ENCODE data around the gene MYADML2.

Gene MYADML2

GRCh38 chr17:81905993-81906392, 41.0 kb downstream of the MYADML2 start:
- Histone ChIP-seq H2AK5ac (ENCODE audit: low read length, severe bottlenecking) (no peak overlapping the region), H3K79me1 (replicated peaks; ENCODE audit: low read length, poor library complexity, severe bottlenecking) (peaks cover 15% of the 10 kb centered on the region), H3K4me2 (ENCODE audit: low read length, poor library complexity, severe bottlenecking) (no peak overlapping the region), H3K4ac (ENCODE audit: low read depth in 1 of 2, low read length in 2 of 2) (no peak overlapping the region), H3K14ac (ENCODE audit: low read length in 2 of 2) (no peak overlapping the region), H3K4me1 (ENCODE audit: control insufficient read depth, insufficient read depth, low read depth, low read length) (peaks cover 29% of the 10 kb centered on the region), H3K27me3 (ENCODE audit: control insufficient read depth in 1 of 2, insufficient read depth in 1 of 2, low read length in 2 of 2) (peaks cover 0 to 8% of the 10 kb centered on the region in 2 experiments), H4K8ac (ENCODE audit: low read length) (no peak overlapping the region), H3K9me3 (ENCODE audit: control insufficient read depth, low read length) (no peaks in the 10 kb centered on the region), H4K91ac (ENCODE audit: low read length) (no peak overlapping the region), H2BK120ac (ENCODE audit: low read depth, low read length) (no peak overlapping the region), H3K36me3 (ENCODE audit: control insufficient read depth in 1 of 2, insufficient read depth in 2 of 2, low read depth in 1 of 2, low read length in 2 of 2) (peaks cover 25 to 76% of the 10 kb centered on the region in 2 experiments), H3K4me3 (ENCODE audit: insufficient read depth in 1 of 2, low read depth in 1 of 2, low read length in 2 of 2) (no peak overlapping the region), H3K27ac (ENCODE audit: low read length, poor library complexity, severe bottlenecking) (no peak overlapping the region), H2BK5ac (ENCODE audit: low read depth, low read length, poor library complexity, severe bottlenecking) (no peak overlapping the region), H2AFZ (ENCODE audit: low read depth, low read length) (no peak overlapping the region), H3K18ac (ENCODE audit: low read depth in 1 of 2, low read length in 2 of 2) (no peak overlapping the region), H3K9ac (ENCODE audit: low read length) (no peak overlapping the region), H2BK15ac (ENCODE audit: low read depth, poor library complexity, severe bottlenecking) (no peak overlapping the region), H3K23ac (ENCODE audit: low read length in 2 of 2) (no peak overlapping the region), H2BK12ac (ENCODE audit: low read length in 2 of 2) (no peak overlapping the region)
- DNase-seq, result no peak
- 97% methylated on average over 10 of the region's 10 CpGs for WGBS

GRCh38 chr17:81905424-81905875, 41.6 kb downstream of the MYADML2 start:
- no peaks in the 10 kb centered on the region for H3K9me3 ChIP-seq (ENCODE audit: control insufficient read depth, low read length)

GRCh38 chr17:81904600-81905423, 42.2 kb downstream of the MYADML2 start:
- no peak for DNase-seq
- Histone ChIP-seq H3K27ac (ENCODE audit: low read length, poor library complexity, severe bottlenecking) (no peak overlapping the region), H3K4me3 (ENCODE audit: insufficient read depth in 1 of 2, low read depth in 1 of 2, low read length in 2 of 2) (no peak overlapping the region), H2BK120ac (ENCODE audit: low read depth, low read length) (no peak overlapping the region), H2BK5ac (ENCODE audit: low read depth, low read length, poor library complexity, severe bottlenecking) (no peak overlapping the region), H3K36me3 (ENCODE audit: control insufficient read depth in 1 of 2, insufficient read depth in 2 of 2, low read depth in 1 of 2, low read length in 2 of 2) (peaks cover 37 to 86% of the 10 kb centered on the region in 2 experiments), H3K18ac (ENCODE audit: low read depth in 1 of 2, low read length in 2 of 2) (no peak overlapping the region), H3K4me2 (ENCODE audit: low read length, poor library complexity, severe bottlenecking) (no peak overlapping the region), H2BK12ac (ENCODE audit: low read length in 2 of 2) (no peak overlapping the region), H4K91ac (ENCODE audit: low read length) (no peak overlapping the region), H3K79me1 (replicated peaks; ENCODE audit: low read length, poor library complexity, severe bottlenecking) (peaks cover 14% of the 10 kb centered on the region), H3K14ac (ENCODE audit: low read length in 2 of 2) (no peak overlapping the region), H3K4me1 (ENCODE audit: control insufficient read depth, insufficient read depth, low read depth, low read length) (peaks cover 27% of the 10 kb centered on the region), H2BK15ac (ENCODE audit: low read depth, poor library complexity, severe bottlenecking) (no peak overlapping the region), H4K8ac (ENCODE audit: low read length) (no peak overlapping the region), H3K27me3 (ENCODE audit: control insufficient read depth in 1 of 2, insufficient read depth in 1 of 2, low read length in 2 of 2) (peaks cover 0 to 8% of the 10 kb centered on the region in 2 experiments), H2AK5ac (ENCODE audit: low read length, severe bottlenecking) (no peak overlapping the region), H3K23ac (ENCODE audit: low read length in 2 of 2) (no peak overlapping the region), H3K4ac (ENCODE audit: low read depth in 1 of 2, low read length in 2 of 2) (no peak overlapping the region), H3K9me3 (ENCODE audit: control insufficient read depth, low read length) (no peaks in the 10 kb centered on the region), H2AFZ (ENCODE audit: low read depth, low read length) (no peak overlapping the region), H3K9ac (ENCODE audit: low read length) (no peak overlapping the region)
- WGBS, result 89% methylated on average over 28 of the region's 28 CpGs

More at GRCh38 chr17:81905424-81905875, 41.6 kb downstream of the MYADML2 start:
- H3K4me1 ChIP-seq (ENCODE audit: control insufficient read depth, insufficient read depth, low read depth, low read length), result peaks cover 29% of the 10 kb centered on the region
- no peak overlapping the region for H3K4me2 ChIP-seq (ENCODE audit: low read length, poor library complexity, severe bottlenecking)
- H3K18ac ChIP-seq (ENCODE audit: low read depth in 1 of 2, low read length in 2 of 2), result no peak overlapping the region
- H2BK5ac ChIP-seq (ENCODE audit: low read depth, low read length, poor library complexity, severe bottlenecking), result no peak overlapping the region
- H4K8ac ChIP-seq (ENCODE audit: low read length), result no peak overlapping the region
- H2BK15ac ChIP-seq (ENCODE audit: low read depth, poor library complexity, severe bottlenecking), result no peak overlapping the region
- H3K14ac ChIP-seq (ENCODE audit: low read length in 2 of 2), result no peak overlapping the region
- H3K4ac ChIP-seq (ENCODE audit: low read depth in 1 of 2, low read length in 2 of 2), result no peak overlapping the region
- no peak overlapping the region for H2BK12ac ChIP-seq (ENCODE audit: low read length in 2 of 2)
- H3K27ac ChIP-seq (ENCODE audit: low read length, poor library complexity, severe bottlenecking), result no peak overlapping the region
- 96% methylated on average over 16 of the region's 16 CpGs for WGBS
- no peak for DNase-seq
- no peak overlapping the region for H3K9ac ChIP-seq (ENCODE audit: low read length)
- H2BK120ac ChIP-seq (ENCODE audit: low read depth, low read length), result no peak overlapping the region
- H3K79me1 ChIP-seq (replicated peaks; ENCODE audit: low read length, poor library complexity, severe bottlenecking), result peaks cover 15% of the 10 kb centered on the region
- H3K36me3 ChIP-seq (ENCODE audit: control insufficient read depth in 1 of 2, insufficient read depth in 2 of 2, low read depth in 1 of 2, low read length in 2 of 2), result peaks cover 30 to 80% of the 10 kb centered on the region in 2 experiments
- H3K23ac ChIP-seq (ENCODE audit: low read length in 2 of 2), result no peak overlapping the region
- H2AFZ ChIP-seq (ENCODE audit: low read depth, low read length), result no peak overlapping the region
- peaks cover 0 to 8% of the 10 kb centered on the region in 2 experiments for H3K27me3 ChIP-seq (ENCODE audit: control insufficient read depth in 1 of 2, insufficient read depth in 1 of 2, low read length in 2 of 2)
- no peak overlapping the region for H4K91ac ChIP-seq (ENCODE audit: low read length)
- no peak overlapping the region for H2AK5ac ChIP-seq (ENCODE audit: low read length, severe bottlenecking)
- H3K4me3 ChIP-seq (ENCODE audit: insufficient read depth in 1 of 2, low read depth in 1 of 2, low read length in 2 of 2), result no peak overlapping the region

DNA sequence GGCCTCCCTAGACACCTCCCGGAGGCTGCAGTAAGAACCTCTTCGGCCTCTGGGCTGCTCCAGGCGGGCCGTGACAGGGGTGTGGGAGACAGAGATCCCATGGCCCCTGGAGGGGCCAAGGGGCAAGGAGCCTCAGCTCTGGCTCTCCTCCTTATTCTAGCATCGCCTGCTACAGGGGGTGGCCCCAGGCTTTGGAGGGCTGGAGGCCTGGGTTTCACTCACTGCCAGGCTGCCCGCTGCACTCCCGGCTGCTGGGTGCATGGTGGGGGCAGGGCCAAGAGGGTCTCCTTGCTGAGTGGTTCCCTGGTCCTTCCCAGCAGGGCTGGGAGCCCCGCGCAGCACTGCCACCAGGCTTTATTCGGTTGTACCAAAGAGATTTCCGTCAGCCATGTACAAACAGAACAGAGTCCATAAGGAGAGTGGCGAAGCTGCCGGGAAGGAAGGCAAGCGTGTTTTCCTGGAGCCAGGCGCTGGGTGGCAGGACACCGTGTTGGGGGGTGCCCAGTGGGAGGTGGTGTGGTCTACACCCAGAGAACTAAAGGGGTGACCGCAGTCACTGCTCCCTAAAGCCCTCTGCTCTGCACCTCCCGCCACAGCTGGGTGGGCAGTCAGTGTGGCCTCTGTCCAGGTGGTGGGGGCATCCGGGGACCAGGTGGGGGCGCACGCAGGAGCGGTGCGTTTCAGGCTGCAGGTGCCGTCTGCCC, 43.0 kb downstream of the MYADML2 start:
- H2AFZ ChIP-seq (ENCODE audit: low read depth, low read length), result no peak overlapping the region
- H3K18ac ChIP-seq (ENCODE audit: low read depth in 1 of 2, low read length in 2 of 2), result no peak overlapping the region
- no peak overlapping the region for H3K4me2 ChIP-seq (ENCODE audit: low read length, poor library complexity, severe bottlenecking)
- H3K14ac ChIP-seq (ENCODE audit: low read length in 2 of 2), result no peak overlapping the region
- no peak overlapping the region for H3K27ac ChIP-seq (ENCODE audit: low read length, poor library complexity, severe bottlenecking)
- peaks cover 30% of the 10 kb centered on the region for H3K4me1 ChIP-seq (ENCODE audit: control insufficient read depth, insufficient read depth, low read depth, low read length)
- H3K79me1 ChIP-seq (replicated peaks; ENCODE audit: low read length, poor library complexity, severe bottlenecking), result peaks cover 21% of the 10 kb centered on the region
- no peak overlapping the region for H2BK5ac ChIP-seq (ENCODE audit: low read depth, low read length, poor library complexity, severe bottlenecking)
- H3K23ac ChIP-seq (ENCODE audit: low read length in 2 of 2), result no peak overlapping the region
- H2BK15ac ChIP-seq (ENCODE audit: low read depth, poor library complexity, severe bottlenecking), result no peak overlapping the region
- H3K9ac ChIP-seq (ENCODE audit: low read length), result no peak overlapping the region
- peaks cover 42 to 89% of the 10 kb centered on the region in 2 experiments for H3K36me3 ChIP-seq (ENCODE audit: control insufficient read depth in 1 of 2, insufficient read depth in 2 of 2, low read depth in 1 of 2, low read length in 2 of 2)
- H3K9me3 ChIP-seq (ENCODE audit: control insufficient read depth, low read length), result no peaks in the 10 kb centered on the region
- H2AK5ac ChIP-seq (ENCODE audit: low read length, severe bottlenecking), result no peak overlapping the region
- no peak overlapping the region for H2BK12ac ChIP-seq (ENCODE audit: low read length in 2 of 2)
- DNase-seq, result no peak
- H2BK120ac ChIP-seq (ENCODE audit: low read depth, low read length), result no peak overlapping the region
- no peak overlapping the region for H3K4ac ChIP-seq (ENCODE audit: low read depth in 1 of 2, low read length in 2 of 2)
- no peak overlapping the region for H3K4me3 ChIP-seq (ENCODE audit: insufficient read depth in 1 of 2, low read depth in 1 of 2, low read length in 2 of 2)
- H4K8ac ChIP-seq (ENCODE audit: low read length), result no peak overlapping the region
- no peak overlapping the region for H4K91ac ChIP-seq (ENCODE audit: low read length)
- 95% methylated on average over 24 of the region's 24 CpGs for WGBS
- H3K27me3 ChIP-seq (ENCODE audit: control insufficient read depth in 1 of 2, insufficient read depth in 1 of 2, low read length in 2 of 2), result peaks cover 0 to 8% of the 10 kb centered on the region in 2 experiments

Measured in mesenchymal stem cell (in vitro differentiated cells and primary cell).